Pancreas (tissue), 10 donors: ENCODE measurements around the gene NPAS1. TPM values are rescaled to one million over a fixed set of nuclear protein-coding genes. Genes with fewer than 3 reads are reported as not detected.
"Not testable (repeated sequence)": the region's sequence is repeated elsewhere in the genome, so short reads cannot be mapped to it uniquely, and the experiment has no call there.

Source experiments
- ATAC-seq, 4 donors: fragments of 200-7000 bp; cut with Tn5 transposase; one replicate each; pipeline versions ENCODE4 v1.8.0 to v1.9.1; 2020; ENCODE audit warnings: mild to moderate bottlenecking in 4 of 4, moderate library complexity in 4 of 4
- DNase-seq, 6 donors: peaks; one replicate each; pipeline ENCODE4 v3.0.0-alpha.2; 2020
- FAIRE-seq: peaks from 2 replicates; lab custom pipeline; 2012; peaks lifted over from hg19 to GRCh38; lab: Jason Lieb, UNC
- H3K27ac ChIP-seq, 4 donors: fragments of 200-600 bp; sonication (generic); 1 replicate in 3 of 4; 2 replicates in 1 of 4; pipeline versions ENCODE4 v1.5.0 to v1.8.0; 2020
- H3K27me3 ChIP-seq, 4 donors: fragments of 200-600 bp; one replicate each; pipeline ENCODE4 v1.8.0; 2021
- H3K36me3 ChIP-seq, 3 donors: fragments of 200-600 bp; sonication (generic) in 1 of 3; one replicate each; pipeline versions ENCODE4 v1.5.0 to v1.8.0; 2020 to 2021
- H3K4me1 ChIP-seq, 3 donors: fragments of 200-600 bp; one replicate each; pipeline ENCODE4 v1.8.0; 2021
- H3K4me3 ChIP-seq, 4 donors: fragments of 200-600 bp; sonication (generic) in 2 of 4; one replicate each; pipeline versions ENCODE4 v1.5.0 to v1.8.0; 2020 to 2021
- H3K9me3 ChIP-seq, 4 donors: fragments of 200-600 bp; one replicate each; pipeline ENCODE4 v1.8.0; 2021
- CTCF ChIP-seq, 4 donors: fragments of 200-600 bp; sonication (generic) in 3 of 4; IDR thresholded peaks; one replicate each; pipeline versions ENCODE4 v1.5.0 to v1.8.0; 2021; ENCODE audit warnings: antibody characterized with exemption in 4 of 4
- WGBS, 2 donors: extraction: QIAGEN DNeasy Blood & Tissue Kit; methylation state at CpG; one replicate each; pipeline ENCODE4 v1.1.7; 2013; 5-methylcytosine and 5-hydroxymethylcytosine counted together
- intact Hi-C, 3 donors: fragments of 100-400 bp; cut with DNase I; formaldehyde crosslinking; loops; one replicate each; pipeline versions ENCODE4 v1.11.1 to v1.14.2; 2022
- polyA plus RNA-seq, 2 donors: library from polyadenylated mRNA; stranded (reverse); fragments of 200-250 nt; gene quantifications; one replicate each; pipeline ENCODE4 v1.2.3, GENCODE V29; 2013
- total RNA-seq, 6 donors: library from RNA; stranded (reverse); fragmentation: NEBNext Ultra II Directional in 4 of 6; extraction: Animal tissue kit (Norgen Biotek cat#: 25700) in 4 of 6; gene quantifications; one replicate each; pipeline versions ENCODE4 v1.2.1 to v1.2.4, GENCODE V29; 2021 to 2023
- donor health status: healthy with polysubstance abuse.
- donor health status: DM: no; HTN: no; CAD: no; lungs with moderate emphysema.
- donor health status: DM: no; HTN: no; CAD: no.
- donor health status: control.
- donor health status: control.
- donor health status: Bipolar disorder and iron deficiency.
- donor health status: DM: yes; HTN: yes; CAD: no.
- donor health status: DM: no; HTN: no; CAD: no.
- donor health status: DM: no; HTN: no; CAD: no.
- donor health status: DM: yes; HTN: yes; CAD: no.

NPAS1 gene
- total and polyA plus RNA-seq, 8 donors: 0.12 to 0.49 (median 0.28) TPM

- DNase-seq: no peak
- peaks cover 6 to 35% (median 12%) of the 10 kb centered on the region in 3 donors for H3K36me3 ChIP-seq
- no peak overlapping the region for H3K4me3 ChIP-seq
- no peak for FAIRE-seq
- no peak for TF ChIP-seq CTCF (IDR thresholded peaks at IDR 0.05)
- H3K4me1 ChIP-seq: no peaks in the 10 kb centered on the region
- intact Hi-C loops: no loop called here
- peak in 2 of 4 donors; percentile 26 to 30 for ATAC-seq
- no peaks in the 10 kb centered on the region for H3K27me3 ChIP-seq
- no peak overlapping the region for H3K27ac ChIP-seq
- H3K9me3 ChIP-seq: no peaks in the 10 kb centered on the region
- WGBS, 2 donors: 69 to 73% methylated on average over 13 of the region's 13 CpGs
Observed at GRCh38 chr19:47075941-47076340, 56.3 kb downstream of the NPAS1 start.

GRCh38 chr19:47078351-47078750 is 58.7 kb downstream of the NPAS1 start:
- WGBS, 2 donors: 95 to 96% methylated on average over 13 of the region's 13 CpGs
- not testable (repeated sequence) for ATAC-seq, DNase-seq, FAIRE-seq, H3K4me3 ChIP-seq, H3K27me3 ChIP-seq, H3K4me1 ChIP-seq, H3K27ac ChIP-seq, H3K9me3 ChIP-seq
- peaks cover under 1 to 36% (median 16%) of the 10 kb centered on the region in 3 donors for H3K36me3 ChIP-seq
- intact Hi-C loops: loop anchor here in 1 of 3 donors (2.0 kb wide), 1 partner anchor 48 kb away; no protein-coding TSS in a partner anchor

GRCh38 chr19:47081095-47081494 is 61.5 kb downstream of the NPAS1 start:
- DNase-seq: no peak
- Histone ChIP-seq H3K9me3 (no peaks in the 10 kb centered on the region), H3K27me3 (no peaks in the 10 kb centered on the region), H3K4me3 (no peak overlapping the region), H3K4me1 (no peaks in the 10 kb centered on the region), H3K27ac (no peak overlapping the region), H3K36me3 (peaks cover 3 to 51% (median 29%) of the 10 kb centered on the region in 3 donors)
- FAIRE-seq: no peak
- intact Hi-C loops: loop anchor here in 1 of 3 donors (5.0 kb wide), 1 partner anchor 46 kb away; no protein-coding TSS in a partner anchor
- TF ChIP-seq CTCF (IDR thresholded peaks at IDR 0.05): no peak
- whole genome bisulfite sequencing, 2 donors: 87 to 89% methylated on average over 6 of the region's 6 CpGs
- no peak for ATAC-seq

- H3K36me3 ChIP-seq: peaks cover 3 to 58% (median 32%) of the 10 kb centered on the region in 3 donors
- TF ChIP-seq CTCF (IDR thresholded peaks at IDR 0.05): no peak
- no peaks in the 10 kb centered on the region for H3K4me1 ChIP-seq
- WGBS, 2 donors: 91 to 93% methylated on average over 5 of the region's 5 CpGs
- ATAC-seq: no peak
- H3K9me3 ChIP-seq: no peaks in the 10 kb centered on the region
- no peak overlapping the region for H3K27ac ChIP-seq
- H3K4me3 ChIP-seq: no peak overlapping the region
- FAIRE-seq: no peak
- DNase-seq: no peak
- H3K27me3 ChIP-seq: no peaks in the 10 kb centered on the region
- intact Hi-C loops: loop anchor here in 1 of 3 donors (5.0 kb wide), 1 partner anchor 45 kb away; no protein-coding TSS in a partner anchor
Observed at GRCh38 chr19:47082493-47082892, 62.9 kb downstream of the NPAS1 start.

DNA sequence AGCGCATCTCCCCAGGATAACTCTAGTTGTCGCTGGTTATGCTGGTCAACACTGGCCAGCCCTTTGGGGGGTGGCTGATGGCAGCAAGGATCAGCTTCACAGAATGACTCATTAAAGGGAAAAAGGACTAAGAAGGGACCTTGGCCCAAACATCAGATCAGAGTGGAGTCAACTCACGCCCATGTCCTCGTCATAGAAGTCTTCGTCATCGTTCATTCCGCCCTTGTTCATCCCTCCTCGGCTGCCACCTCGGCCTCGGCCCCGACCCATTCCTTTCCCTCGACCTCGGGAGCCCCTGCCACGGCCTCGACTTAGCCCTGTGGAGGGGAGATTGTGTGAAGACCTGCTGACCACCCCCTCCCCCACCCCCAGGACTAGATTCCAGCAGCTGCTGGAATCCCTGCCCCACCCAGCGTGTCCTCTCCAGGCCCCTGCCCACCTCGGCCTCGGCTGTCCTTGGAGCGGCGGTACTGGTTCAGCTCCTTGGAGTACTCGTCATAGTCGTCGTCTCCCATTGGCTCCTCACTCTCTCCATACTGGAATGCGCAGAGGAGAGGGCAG is 65.3 kb downstream of the NPAS1 start:
- ATAC-seq (no peak), DNase-seq (peak in 1 of 6 donors; percentile 50), FAIRE-seq (no peak)
- 90 to 94% methylated on average over 21 to 24 of the region's 24 CpGs for WGBS, 2 donors
- intact Hi-C loops: loop anchor here in 1 of 3 donors (5.0 kb wide), 1 partner anchor 42 kb away; no protein-coding TSS in a partner anchor
- no peak overlapping the region for H3K4me3 ChIP-seq
- no peaks in the 10 kb centered on the region for H3K4me1 ChIP-seq
- no peaks in the 10 kb centered on the region for H3K9me3 ChIP-seq
- H3K27ac ChIP-seq: no peak overlapping the region
- no peaks in the 10 kb centered on the region for H3K27me3 ChIP-seq
- H3K36me3 ChIP-seq: peaks cover 3 to 74% (median 32%) of the 10 kb centered on the region in 3 donors
- TF ChIP-seq CTCF (IDR thresholded peaks at IDR 0.05): no peak
